Calu3 (cell line): ENCODE measurements around the gene SHMT1. TPM values are rescaled to one million over a fixed set of nuclear protein-coding genes. Genes with fewer than 3 reads are reported as not detected.
"Not testable (repeated sequence)": the region's sequence is repeated elsewhere in the genome, so short reads cannot be mapped to it uniquely, and the experiment has no call there.

ENCODE experiments used
- BruUV-seq: library from RNA; stranded (reverse); fragments of 400-500 nt; replicated peaks from 2 replicates; lab custom pipeline; 2021; lab: Mats Ljungman, UMichigan
- CTCF ChIA-PET: fragments of 300-600 bp; sonication (Branson Sonifier 250); formaldehyde crosslinking; loops from one replicate; lab custom pipeline; 2022; ENCODE audit warnings: antibody characterized with exemption; lab: Charles Lee
- DNase-seq: peaks from one replicate; pipeline ENCODE4 v3.0.0; 2022
- H3K27ac Mint-ChIP-seq: one replicate; pipeline ENCODE4 v1.8.0; 2022; ENCODE audit warnings: mixed read lengths; ENCODE audit not compliant: unreplicated experiment
- H3K27me3 Mint-ChIP-seq: one replicate; pipeline ENCODE4 v1.8.0; 2022; ENCODE audit warnings: mixed read lengths; ENCODE audit not compliant: unreplicated experiment
- H3K36me3 Mint-ChIP-seq: one replicate; pipeline ENCODE4 v1.8.0; 2022; ENCODE audit warnings: mild to moderate bottlenecking, moderate library complexity, mixed read lengths; ENCODE audit not compliant: insufficient read depth, unreplicated experiment
- H3K4me1 Mint-ChIP-seq: one replicate; pipeline ENCODE4 v1.8.0; 2022; ENCODE audit warnings: mild to moderate bottlenecking, low read depth, mixed read lengths; ENCODE audit not compliant: unreplicated experiment
- H3K4me3 Mint-ChIP-seq: one replicate; pipeline ENCODE4 v1.8.0; 2022; ENCODE audit warnings: mild to moderate bottlenecking, low read depth, moderate library complexity, mixed read lengths; ENCODE audit not compliant: unreplicated experiment
- H3K9me3 Mint-ChIP-seq: one replicate; pipeline ENCODE4 v1.8.0; 2022; ENCODE audit warnings: low read depth, mixed read lengths; ENCODE audit not compliant: unreplicated experiment
- intact Hi-C: fragments of 100-400 bp; cut with micrococcal nuclease; formaldehyde crosslinking; loops from one replicate; pipeline ENCODE4 v1.10.0; 2022; ENCODE audit not compliant: unreplicated experiment
- total RNA-seq: library from RNA; stranded (reverse); gene quantifications from 2 replicates; pipeline ENCODE4 v1.2.3, GENCODE V29; 2022
- TF ChIP-seq, protein P1 (sequence below): fragments of 200-600 bp; IDR thresholded peaks from one replicate; pipeline ENCODE4 v1.8.0; 2022; ENCODE audit warnings: antibody characterized with exemption; ENCODE audit not compliant: unreplicated experiment

Gene SHMT1
- total RNA-seq, 1 experiment from 2014 or later: 52.3 TPM

DNA sequence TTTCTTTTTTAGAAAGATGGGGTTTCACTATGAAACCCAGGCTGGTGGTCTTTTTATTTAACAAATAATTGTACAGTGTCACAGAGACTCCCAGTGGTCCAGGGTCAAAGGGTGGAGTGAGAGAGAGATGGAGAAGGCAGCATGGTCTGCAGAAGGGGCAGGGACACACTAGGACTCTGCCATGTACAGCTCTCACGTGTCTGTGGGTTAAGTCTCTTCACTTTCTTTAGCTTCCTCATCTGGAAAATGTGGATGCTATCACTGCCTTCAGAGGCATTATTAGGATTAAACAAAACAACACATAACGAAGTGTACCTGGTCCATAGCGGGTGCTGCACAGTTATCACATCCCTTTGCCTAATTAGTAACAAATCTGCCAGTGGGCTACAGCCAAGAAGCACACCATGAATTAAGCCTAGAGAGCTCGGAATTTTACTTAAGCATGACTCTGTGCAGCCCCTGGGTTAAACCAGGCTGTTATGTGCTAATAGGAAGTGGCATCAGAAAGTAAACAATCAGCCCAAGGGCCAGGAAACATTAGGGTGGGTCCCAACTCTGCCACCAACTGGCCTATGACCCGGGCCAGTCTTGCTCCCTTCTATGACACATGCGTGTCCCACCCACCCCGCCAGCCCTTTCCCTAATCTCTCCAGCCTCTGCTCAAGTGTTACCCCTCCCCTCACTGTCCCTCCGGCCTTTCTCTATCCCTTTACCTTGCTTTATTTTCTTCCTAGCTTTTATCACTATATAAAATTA is 62.4 kb downstream of the SHMT1 start:
- no peak overlapping the region for H3K4me3 Mint-ChIP-seq
- BruUV-seq: no TSS peak
- DNase-seq: no peak
- CTCF ChIA-PET: no interaction called here
- intact Hi-C loops: no loop called here
- H3K9me3 Mint-ChIP-seq: no peaks in the 10 kb centered on the region
- TF ChIP-seq, protein P1, sequence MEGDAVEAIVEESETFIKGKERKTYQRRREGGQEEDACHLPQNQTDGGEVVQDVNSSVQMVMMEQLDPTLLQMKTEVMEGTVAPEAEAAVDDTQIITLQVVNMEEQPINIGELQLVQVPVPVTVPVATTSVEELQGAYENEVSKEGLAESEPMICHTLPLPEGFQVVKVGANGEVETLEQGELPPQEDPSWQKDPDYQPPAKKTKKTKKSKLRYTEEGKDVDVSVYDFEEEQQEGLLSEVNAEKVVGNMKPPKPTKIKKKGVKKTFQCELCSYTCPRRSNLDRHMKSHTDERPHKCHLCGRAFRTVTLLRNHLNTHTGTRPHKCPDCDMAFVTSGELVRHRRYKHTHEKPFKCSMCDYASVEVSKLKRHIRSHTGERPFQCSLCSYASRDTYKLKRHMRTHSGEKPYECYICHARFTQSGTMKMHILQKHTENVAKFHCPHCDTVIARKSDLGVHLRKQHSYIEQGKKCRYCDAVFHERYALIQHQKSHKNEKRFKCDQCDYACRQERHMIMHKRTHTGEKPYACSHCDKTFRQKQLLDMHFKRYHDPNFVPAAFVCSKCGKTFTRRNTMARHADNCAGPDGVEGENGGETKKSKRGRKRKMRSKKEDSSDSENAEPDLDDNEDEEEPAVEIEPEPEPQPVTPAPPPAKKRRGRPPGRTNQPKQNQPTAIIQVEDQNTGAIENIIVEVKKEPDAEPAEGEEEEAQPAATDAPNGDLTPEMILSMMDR: no peak
- H3K27me3 Mint-ChIP-seq: no peaks in the 10 kb centered on the region
- no peak overlapping the region for H3K27ac Mint-ChIP-seq
- H3K36me3 Mint-ChIP-seq: peaks cover 15% of the 10 kb centered on the region
- no peaks in the 10 kb centered on the region for H3K4me1 Mint-ChIP-seq

DNA sequence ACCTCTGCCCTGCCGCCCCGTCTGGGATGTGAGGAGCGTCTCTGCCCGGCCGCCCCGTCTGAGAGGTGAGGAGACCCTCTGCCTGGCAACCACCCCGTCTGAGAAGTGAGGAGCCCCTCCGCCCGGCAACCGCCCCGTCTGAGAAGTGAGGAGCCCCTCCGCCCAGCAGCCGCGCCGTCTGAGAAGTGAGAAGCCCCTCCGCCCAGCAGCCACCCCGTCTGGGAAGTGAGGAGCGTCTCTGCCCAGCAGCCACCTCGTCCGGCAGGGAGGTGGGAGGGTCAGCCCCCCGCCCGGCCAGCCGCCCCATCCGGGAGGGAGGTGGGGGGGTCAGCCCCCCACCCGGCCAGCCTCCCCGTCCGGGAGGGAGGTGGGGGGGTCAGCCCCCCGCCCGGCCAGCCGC is 65.3 kb downstream of the SHMT1 start:
- H3K4me1 Mint-ChIP-seq, CTCF ChIA-PET, H3K9me3 Mint-ChIP-seq, H3K4me3 Mint-ChIP-seq, H3K27me3 Mint-ChIP-seq, H3K27ac Mint-ChIP-seq, intact Hi-C loops, DNase-seq, BruUV-seq: not testable (repeated sequence)
- H3K36me3 Mint-ChIP-seq: peaks cover 27% of the 10 kb centered on the region

GRCh38 chr17:18291718-18292540 is 71.4 kb downstream of the SHMT1 start:
- H3K27ac Mint-ChIP-seq: no peak overlapping the region
- H3K36me3 Mint-ChIP-seq: peaks cover 20% of the 10 kb centered on the region
- no peak overlapping the region for H3K4me3 Mint-ChIP-seq
- no peaks in the 10 kb centered on the region for H3K27me3 Mint-ChIP-seq
- CTCF ChIA-PET: no interaction called here
- TF ChIP-seq, protein P1: no peak
- intact Hi-C loops: no loop called here
- DNase-seq: no peak
- no peaks in the 10 kb centered on the region for H3K9me3 Mint-ChIP-seq
- no TSS peak for BruUV-seq
- no peaks in the 10 kb centered on the region for H3K4me1 Mint-ChIP-seq

GRCh38 chr17:18285296-18285695 is 78.1 kb downstream of the SHMT1 start:
- no peak for DNase-seq
- Mint-ChIP-seq H3K36me3 (peaks cover 21% of the 10 kb centered on the region), H3K27ac (no peak overlapping the region), H3K4me1 (no peaks in the 10 kb centered on the region), H3K4me3 (no peak overlapping the region), H3K27me3 (no peaks in the 10 kb centered on the region), H3K9me3 (no peaks in the 10 kb centered on the region)
- TF ChIP-seq, protein P1: no peak
- CTCF ChIA-PET: no interaction called here
- BruUV-seq: no TSS peak
- intact Hi-C loops: no loop called here
